HepG2 (cell line): ENCODE measurements around the gene NMBR. TPM values are rescaled to one million over a fixed set of nuclear protein-coding genes. Genes with fewer than 3 reads are reported as not detected.

Experiments
- ARNTL ChIP-seq: sonication (generic); formaldehyde crosslinking; IDR thresholded peaks from 2 replicates; pipeline ENCODE4 v1.4.0; 2020; ENCODE audit warnings: mild to moderate bottlenecking, missing genetic modification reagents
- DR1 ChIP-seq: sonication (generic); formaldehyde crosslinking; IDR thresholded peaks from 2 replicates; pipeline ENCODE4 v1.8.0; 2021; ENCODE audit warnings: mild to moderate bottlenecking, missing genetic modification reagents, inconsistent platforms
- HDAC1 ChIP-seq: sonication (generic); formaldehyde crosslinking; IDR thresholded peaks from 2 replicates; pipeline ENCODE4 v1.5.1; 2020; ENCODE audit warnings: mild to moderate bottlenecking, missing genetic modification reagents
- ISX ChIP-seq: sonication (generic); formaldehyde crosslinking; conservative IDR thresholded peaks from 2 replicates; pipeline ENCODE4 v1.5.0; 2020; ENCODE audit warnings: missing genetic modification reagents
- JUND ChIP-seq: sonication (generic); formaldehyde crosslinking; IDR thresholded peaks from 2 replicates; pipeline ENCODE4 v1.8.0; 2022; ENCODE audit warnings: mild to moderate bottlenecking, missing genetic modification reagents
- MEF2D ChIP-seq: sonication (generic); formaldehyde crosslinking; IDR thresholded peaks from 2 replicates; pipeline ENCODE4 v1.5.1; 2020; ENCODE audit warnings: mild to moderate bottlenecking, missing genetic modification reagents
- MXI1 ChIP-seq: IDR thresholded peaks from 3 replicates; pipeline ENCODE4 v1.6.1; 2012; ENCODE audit warnings: low read depth, low read length, inconsistent platforms, borderline replicate concordance
- NKX3-1 ChIP-seq: sonication (generic); formaldehyde crosslinking; IDR thresholded peaks from 2 replicates; pipeline ENCODE4 v1.5.0; 2020; ENCODE audit warnings: missing genetic modification reagents
- POLR2A ChIP-seq, 2 experiments: IDR thresholded peaks; 2 replicates each; pipeline ENCODE4 v1.6.1; 2011; ENCODE audit warnings: low read depth in 2 of 2, low read length in 2 of 2, mild to moderate bottlenecking in 1 of 2, moderate library complexity in 1 of 2; ENCODE audit not compliant: insufficient read depth in 1 of 2
- REST ChIP-seq, 2 experiments: IDR thresholded peaks; 2 replicates each; pipeline ENCODE4 v1.6.1; 2011 to 2012; ENCODE audit warnings: low read length in 2 of 2, borderline replicate concordance in 1 of 2, low read depth in 1 of 2, mild to moderate bottlenecking in 1 of 2, moderate library complexity in 1 of 2
- TCF12 ChIP-seq, 2 experiments: fragments of 450-650 bp in 1 of 2; sonication (generic) in 1 of 2; formaldehyde crosslinking in 1 of 2; IDR thresholded peaks; 2 replicates each; pipeline versions ENCODE4 v1.6.1 to v1.8.0; 2017 to 2022; ENCODE audit warnings: antibody characterized with exemption in 1 of 2, mild to moderate bottlenecking in 1 of 2, missing genetic modification reagents in 1 of 2, moderate library complexity in 1 of 2
- TGIF2 ChIP-seq: IDR thresholded peaks from 2 replicates; pipeline ENCODE4 v1.6.1; 2016; ENCODE audit warnings: control low read depth, missing compliant biosample characterization
- YEATS2 ChIP-seq: sonication (generic); formaldehyde crosslinking; IDR thresholded peaks from 2 replicates; pipeline ENCODE4 v1.4.0; 2020; ENCODE audit warnings: missing genetic modification reagents, borderline replicate concordance
- ZBTB3 ChIP-seq: sonication (generic); formaldehyde crosslinking; IDR thresholded peaks from 2 replicates; pipeline ENCODE4 v1.4.0; 2020; ENCODE audit warnings: low read depth, mild to moderate bottlenecking, moderate library complexity, missing genetic modification reagents, borderline replicate concordance
- ZNF335 ChIP-seq: sonication (generic); formaldehyde crosslinking; IDR thresholded peaks from 2 replicates; pipeline ENCODE4 v1.4.0; 2020; ENCODE audit warnings: missing genetic modification reagents
- ZNF644 ChIP-seq: IDR thresholded peaks from 2 replicates; pipeline ENCODE4 v1.6.1; 2016; ENCODE audit warnings: low read depth
- polyA plus RNA-seq, 8 experiments: library from polyadenylated mRNA; depleted of rRNA in 3 of 8; stranded (reverse) in 7 of 8; unstranded in 1 of 8; fragments of >200 nt; fragmentation: Illumina TruSeq in 4 of 8; extraction: Trizol in 4 of 8; gene quantifications; 2 replicates each; pipeline versions ENCODE4 v1.2.1 to v1.2.3, GENCODE V29; 2011 to 2016; ENCODE audit warnings: low read depth in 4 of 8, missing spikeins in 1 of 8, mixed read lengths in 1 of 8; ENCODE audit not compliant: insufficient read depth in 1 of 8
- total RNA-seq, 5 experiments: library from RNA; depleted of rRNA; stranded (reverse); fragments of >200 nt; fragmentation: Illumina TruSeq; extraction: Trizol; gene quantifications; 2 replicates each; pipeline ENCODE4 v1.2.3, GENCODE V29; 2016; ENCODE audit warnings: low read depth in 1 of 5
- TF ChIP-seq, protein P1 (sequence below): sonication (generic); formaldehyde crosslinking; IDR thresholded peaks from 2 replicates; pipeline ENCODE4 v1.8.0; 2022; ENCODE audit warnings: mild to moderate bottlenecking, missing genetic modification reagents, borderline replicate concordance
- TF ChIP-seq, protein P2 (sequence below): sonication (generic); formaldehyde crosslinking; IDR thresholded peaks from 2 replicates; pipeline ENCODE4 v1.4.0; 2020; ENCODE audit warnings: mild to moderate bottlenecking, missing genetic modification reagents, borderline replicate concordance

Gene NMBR
- total and polyA plus RNA-seq, 2 of the 13 experiments (the other 11 are each of a cell fraction or from before 2014, with no cell fraction given) = not detected

GRCh38 chr6:142146828-142147662 is at the start of gene NMBR, which contains the start of gene VTA1 (continued):
- TF ChIP-seq, protein P1, sequence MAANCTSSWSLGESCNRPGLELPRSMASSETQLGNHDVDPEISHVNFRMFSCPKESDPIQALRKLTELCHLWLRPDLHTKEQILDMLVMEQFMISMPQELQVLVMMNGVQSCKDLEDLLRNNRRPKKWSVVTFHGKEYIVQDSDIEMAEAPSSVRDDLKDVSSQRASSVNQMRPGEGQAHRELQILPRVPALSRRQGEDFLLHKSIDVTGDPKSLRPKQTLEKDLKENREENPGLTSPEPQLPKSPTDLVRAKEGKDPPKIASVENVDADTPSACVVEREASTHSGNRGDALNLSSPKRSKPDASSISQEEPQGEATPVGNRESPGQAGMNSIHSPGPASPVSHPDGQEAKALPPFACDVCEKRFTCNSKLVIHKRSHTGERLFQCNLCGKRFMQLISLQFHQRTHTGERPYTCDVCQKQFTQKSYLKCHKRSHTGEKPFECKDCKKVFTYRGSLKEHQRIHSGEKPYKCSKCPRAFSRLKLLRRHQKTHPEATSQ (CRISPR knock-in tag) = peak; percentile 89; the same call in 1 of the 2 replicates
- TF ChIP-seq ISX (CRISPR knock-in tag) (no peak), JUND (CRISPR knock-in tag) (no peak; the same call in 1 of the 2 replicates), TGIF2 (CRISPR knock-in tag) (0 out of 2 replicates have a peak, but pooled peaks have one; percentile 53), MXI1 (peak; percentile 99), ZNF644 (peak; percentile 90), POLR2A (IDR thresholded peaks at IDR 0.05; ENCODE audit: insufficient read depth in 1 of 2, low read depth in 2 of 2, low read length in 2 of 2) (peak; percentile 97 to 98), YEATS2 (CRISPR knock-in tag) (peak; percentile 98), MEF2D (CRISPR knock-in tag) (peak; percentile 88; the same call in 1 of the 2 replicates), ARNTL (CRISPR knock-in tag) (peak; percentile 68; the same call in 1 of the 2 replicates), REST (IDR thresholded peaks at IDR 0.05; ENCODE audit: borderline replicate concordance in 1 of 2, low read depth in 1 of 2, low read length in 2 of 2) (peak in 1 of 2 experiments; percentile 72; a peak in 1 of 4 replicates), ZNF335 (CRISPR knock-in tag) (peak; percentile 83), ZBTB3 (CRISPR knock-in tag) (0 out of 2 replicates have a peak, but pooled peaks have one; percentile 49), NKX3-1 (CRISPR knock-in tag) (peak; percentile 78; the same call in 1 of the 2 replicates), TCF12 (IDR thresholded peaks at IDR 0.05) (no peak), TCF12 (CRISPR knock-in tag; IDR thresholded peaks at IDR 0.05) (peak; percentile 36), HDAC1 (CRISPR knock-in tag) (peak; percentile 100), DR1 (CRISPR knock-in tag) (peak; percentile 61; the same call in 1 of the 2 replicates)
- TF ChIP-seq, protein P2, sequence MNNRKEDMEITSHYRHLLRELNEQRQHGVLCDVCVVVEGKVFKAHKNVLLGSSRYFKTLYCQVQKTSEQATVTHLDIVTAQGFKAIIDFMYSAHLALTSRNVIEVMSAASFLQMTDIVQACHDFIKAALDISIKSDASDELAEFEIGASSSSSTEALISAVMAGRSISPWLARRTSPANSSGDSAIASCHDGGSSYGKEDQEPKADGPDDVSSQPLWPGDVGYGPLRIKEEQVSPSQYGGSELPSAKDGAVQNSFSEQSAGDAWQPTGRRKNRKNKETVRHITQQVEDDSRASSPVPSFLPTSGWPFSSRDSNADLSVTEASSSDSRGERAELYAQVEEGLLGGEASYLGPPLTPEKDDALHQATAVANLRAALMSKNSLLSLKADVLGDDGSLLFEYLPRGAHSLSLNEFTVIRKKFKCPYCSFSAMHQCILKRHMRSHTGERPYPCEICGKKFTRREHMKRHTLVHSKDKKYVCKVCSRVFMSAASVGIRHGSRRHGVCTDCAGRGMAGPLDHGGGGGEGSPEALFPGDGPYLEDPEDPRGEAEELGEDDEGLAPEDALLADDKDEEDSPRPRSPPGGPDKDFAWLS (CRISPR knock-in tag) = no peak
